HuH-7.5 (cell line): ENCODE measurements around the gene TDO2.

Experiments used
- DNase-seq: peaks from one replicate; pipeline ENCODE4 v3.0.0; 2011; ENCODE audit warnings: low spot score

The TDO2 gene

DNA sequence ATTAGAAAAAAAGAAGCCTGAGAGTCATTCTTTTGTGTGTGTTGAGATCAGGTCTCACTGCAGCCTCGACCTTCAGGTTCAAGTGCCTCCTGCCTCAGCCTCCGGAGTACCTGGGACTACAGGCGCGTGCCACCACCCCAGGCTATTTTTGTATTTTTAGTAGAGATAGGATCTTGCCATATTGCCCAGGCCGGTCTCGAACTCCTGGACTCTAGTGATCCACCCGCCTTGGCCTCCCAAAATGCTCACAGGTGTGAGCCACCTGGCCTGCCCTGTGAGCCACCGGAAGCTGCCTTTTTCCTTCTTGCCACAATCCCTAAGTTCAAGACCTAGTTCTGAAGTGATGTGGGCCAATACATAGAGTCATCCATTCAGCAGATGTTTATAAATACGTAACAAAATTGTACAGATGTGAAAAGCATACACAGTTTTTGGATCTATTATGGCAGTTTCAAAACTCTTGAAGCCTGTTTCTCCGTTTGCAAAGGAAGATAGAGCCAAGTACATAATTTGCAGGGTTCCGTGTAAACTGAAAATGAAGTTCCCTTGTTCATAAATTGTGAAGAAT is 50.7 kb downstream of the TDO2 start:
- no peak for DNase-seq

DNA sequence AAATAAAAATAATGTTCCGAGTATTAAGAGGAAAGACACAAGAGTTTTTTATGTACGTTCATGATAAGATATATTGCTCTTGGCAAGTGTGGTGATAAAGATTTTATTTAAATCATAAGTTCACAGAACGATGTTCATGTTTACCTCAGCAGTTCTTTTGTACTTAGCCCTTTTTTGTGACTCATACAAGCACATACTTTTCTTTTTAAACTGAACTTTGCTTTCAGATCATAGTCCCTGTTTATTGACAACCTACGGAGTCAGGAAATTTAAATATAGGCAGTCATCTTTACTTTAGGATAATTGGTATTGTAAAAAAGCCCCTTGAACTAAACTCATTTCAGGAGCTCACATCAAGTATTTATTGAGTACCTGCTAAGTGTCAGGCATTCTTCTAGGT is 51.4 kb downstream of the TDO2 start:
- DNase-seq, result no peak

DNA sequence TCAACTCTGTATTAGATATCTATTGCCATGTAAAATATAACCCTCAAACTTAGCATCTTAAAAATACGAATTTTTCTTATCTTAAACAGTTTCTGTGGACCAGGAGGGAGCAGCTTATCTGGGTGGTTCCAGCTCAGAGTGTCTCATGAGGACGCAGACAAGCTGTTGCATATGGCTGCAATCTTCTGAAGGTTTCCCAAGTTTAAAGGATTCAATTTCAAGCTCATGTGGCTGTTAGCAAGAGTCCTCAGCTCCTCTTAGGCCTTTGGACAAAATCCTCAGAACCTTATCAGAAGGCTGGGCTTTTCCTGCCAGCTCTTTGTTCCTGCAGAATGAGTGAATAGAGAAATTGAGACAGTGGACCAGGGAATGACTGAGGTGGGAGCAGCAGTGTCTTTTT is 53.0 kb downstream of the TDO2 start:
- DNase-seq, result no peak

DNA sequence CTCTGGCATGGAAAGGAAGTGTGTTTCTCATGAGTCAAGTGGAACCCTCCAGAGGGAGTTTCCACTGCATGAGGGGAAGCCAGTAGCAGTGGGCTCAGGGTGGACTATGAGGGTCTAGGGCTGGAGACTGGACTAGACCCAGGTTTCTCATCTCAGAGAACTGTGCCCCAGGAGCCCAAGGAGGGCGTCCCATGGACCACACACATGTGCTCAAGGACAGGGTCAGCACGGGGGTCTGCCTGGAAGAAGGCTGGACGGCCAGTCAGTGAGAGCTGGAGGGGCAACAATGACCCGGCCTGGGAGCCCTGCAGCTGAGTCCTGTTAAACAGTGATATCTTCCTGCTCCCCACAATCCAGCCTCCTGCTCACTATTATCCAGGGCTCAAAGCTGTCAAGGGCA is 55.9 kb downstream of the TDO2 start:
- no peak for DNase-seq

DNA sequence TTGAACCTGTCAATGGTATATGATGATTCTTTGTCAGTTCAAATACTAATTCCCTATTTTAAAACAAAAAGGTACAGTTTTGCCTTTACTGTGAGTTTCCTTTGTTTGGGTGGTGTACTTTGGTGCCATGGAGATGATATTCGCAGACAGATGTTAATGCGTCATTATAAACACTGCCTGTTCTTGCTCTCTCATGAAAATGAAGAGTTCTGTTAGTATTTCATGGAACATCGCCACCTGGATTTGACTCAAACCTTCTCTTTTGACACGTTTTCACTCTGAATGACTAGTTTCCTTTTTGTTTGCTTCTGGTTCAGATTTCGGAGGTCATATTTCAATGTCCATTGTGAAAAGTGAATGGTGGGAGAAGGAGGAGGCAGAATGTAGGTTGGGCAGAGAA is 57.0 kb downstream of the TDO2 start:
- DNase-seq, result no peak

DNA sequence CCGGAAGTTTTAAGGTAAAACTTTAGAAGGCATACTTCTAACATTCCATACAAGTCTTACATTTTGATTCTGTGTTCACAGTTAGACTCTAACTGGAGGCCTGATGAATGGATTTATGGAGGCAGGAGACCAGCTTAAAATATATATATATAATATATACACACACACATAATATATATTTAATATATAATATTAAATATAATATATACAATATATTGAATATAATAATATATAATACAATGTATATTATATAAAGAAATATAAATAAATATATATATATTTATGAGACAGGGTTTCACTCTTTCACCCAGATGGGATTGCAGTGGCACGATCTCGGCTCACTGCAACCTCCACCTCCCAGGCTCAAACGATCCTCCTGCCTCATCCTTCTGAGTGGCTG is 58.1 kb downstream of the TDO2 start:
- no peak for DNase-seq

DNA sequence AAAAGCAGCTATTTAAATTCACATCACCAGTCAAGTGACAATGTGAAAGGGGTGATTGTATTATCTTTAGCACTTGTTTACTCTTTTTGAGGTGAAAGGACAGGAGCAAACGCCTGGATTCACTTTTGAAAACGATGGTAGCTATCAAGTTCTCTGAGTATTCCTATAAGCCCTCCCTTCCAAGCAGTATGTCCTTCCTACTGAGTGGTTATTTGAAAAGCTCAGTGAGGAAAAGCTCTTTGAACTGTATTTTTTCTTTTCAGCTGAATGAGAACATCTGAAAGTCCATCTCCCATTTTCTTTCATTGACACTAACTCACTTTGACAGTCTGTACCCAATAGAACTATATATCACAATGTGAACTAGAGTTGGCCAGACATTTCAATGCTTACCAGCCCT is 59.3 kb downstream of the TDO2 start:
- no peak for DNase-seq

DNA sequence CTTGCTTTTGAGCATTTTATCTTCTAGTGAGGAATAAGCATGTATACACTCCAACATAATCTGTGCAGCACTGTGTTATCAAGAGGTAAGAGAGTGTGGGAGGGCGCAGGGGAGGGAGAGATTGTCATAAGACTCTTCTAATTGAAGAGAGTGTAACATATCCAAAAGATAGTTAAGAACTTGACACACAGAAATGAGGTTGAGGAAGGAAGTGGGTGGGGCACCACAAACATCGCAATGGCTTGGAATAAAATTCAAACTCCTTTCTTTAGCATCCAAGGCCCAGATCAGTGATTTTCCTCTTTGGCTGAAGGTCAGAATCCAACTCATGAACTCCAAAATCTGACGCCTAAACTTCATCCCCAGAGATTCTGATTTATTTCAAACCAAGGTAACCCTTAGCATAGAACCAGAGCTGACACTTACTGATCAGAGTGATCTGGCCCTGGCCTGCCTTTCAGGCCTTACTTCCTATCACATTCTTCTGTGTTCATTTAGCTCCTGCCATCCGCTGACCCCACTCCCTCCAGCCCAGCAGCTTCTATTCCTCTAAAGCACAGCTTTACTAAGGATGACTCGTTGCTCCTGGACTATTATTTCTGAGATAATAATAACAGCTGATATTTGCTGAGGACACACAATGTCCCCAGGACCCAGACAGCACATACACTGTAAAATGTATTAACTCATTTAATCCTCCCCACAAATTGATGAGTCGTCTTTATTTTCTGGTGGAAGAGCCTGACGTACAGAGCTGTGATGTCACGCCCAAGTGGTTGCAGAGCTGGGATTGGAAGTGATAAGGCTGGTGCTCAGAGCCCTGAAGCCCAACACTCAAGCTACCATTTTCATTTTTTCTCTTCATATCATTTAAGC is 60.8 kb downstream of the TDO2 start:
- DNase-seq, result no peak

DNA sequence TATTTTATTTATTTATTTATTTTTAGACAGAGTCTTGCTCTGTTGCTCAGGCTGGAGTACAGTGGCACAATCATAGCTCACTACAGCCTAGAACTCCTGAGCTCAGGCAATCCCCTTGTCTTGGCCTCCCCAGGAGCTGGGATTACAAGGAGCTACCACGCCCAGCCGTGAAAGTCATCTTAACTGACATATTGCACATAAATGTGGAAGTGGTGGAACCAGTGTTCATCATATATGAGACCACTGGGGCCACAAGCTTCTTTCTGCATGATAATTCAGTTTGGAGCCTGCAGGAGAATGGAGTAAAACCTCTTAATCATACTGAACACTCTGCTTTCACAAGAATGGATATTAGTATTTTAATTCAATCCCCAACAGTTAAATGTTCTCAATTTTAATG is 62.7 kb downstream of the TDO2 start:
- DNase-seq, result no peak

DNA sequence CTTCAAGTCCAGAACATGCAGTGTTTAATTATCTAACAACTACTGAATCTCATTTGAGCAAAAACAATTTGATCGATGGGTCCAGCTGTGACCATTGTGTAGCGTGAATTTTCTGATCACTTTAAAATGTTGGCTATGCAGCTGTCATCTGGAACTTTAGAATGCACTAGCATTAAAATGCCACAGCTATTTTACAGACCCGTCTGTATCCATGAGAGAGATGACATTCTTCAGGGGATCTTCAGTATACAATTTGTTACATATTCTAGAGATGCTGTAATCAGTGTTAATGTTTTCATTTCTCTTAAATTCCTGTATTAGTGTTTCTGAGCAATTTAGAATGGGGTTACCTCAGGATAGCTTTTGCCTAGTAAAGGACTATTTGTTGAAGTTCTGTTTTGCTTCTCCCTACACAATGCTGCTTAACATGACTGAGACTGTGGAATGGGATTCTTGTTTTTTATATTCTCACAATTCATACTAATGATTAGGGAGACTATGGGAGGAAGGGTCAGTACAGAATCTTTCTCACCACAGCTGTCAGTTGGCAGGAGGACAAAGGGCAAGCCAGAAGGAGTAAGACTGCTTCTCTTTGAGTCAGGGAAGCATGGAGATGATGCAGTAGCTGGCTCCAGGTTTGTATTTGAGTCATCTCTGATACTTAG is 63.4 kb downstream of the TDO2 start:
- DNase-seq, result no peak
